HG02763 (cell line): ENCODE data around the gene MIEN1.
A peak's percentile ranks its signal among the peaks of the same experiment; 100 is the strongest.
"Not testable (repeated sequence)": the region's sequence is repeated elsewhere in the genome, so short reads cannot be mapped to it uniquely, and the experiment has no call there.

ENCODE experiments used
- ATAC-seq: cut with Tn5 transposase; IDR thresholded peaks from one replicate; pipeline ENCODE4 v1.9.1; 2021; ENCODE audit warnings: mild to moderate bottlenecking, moderate library complexity; ENCODE audit not compliant: unreplicated experiment

MIEN1 gene

GRCh38 chr17:39719563-39720355 is 10.6 kb downstream of the MIEN1 start:
- no peak for ATAC-seq

- ATAC-seq: no peak
Observed at GRCh38 chr17:39717660-39718059, 12.7 kb downstream of the MIEN1 start.

- no peak for ATAC-seq
Observed at GRCh38 chr17:39716879-39717536, 13.3 kb downstream of the MIEN1 start.

DNA sequence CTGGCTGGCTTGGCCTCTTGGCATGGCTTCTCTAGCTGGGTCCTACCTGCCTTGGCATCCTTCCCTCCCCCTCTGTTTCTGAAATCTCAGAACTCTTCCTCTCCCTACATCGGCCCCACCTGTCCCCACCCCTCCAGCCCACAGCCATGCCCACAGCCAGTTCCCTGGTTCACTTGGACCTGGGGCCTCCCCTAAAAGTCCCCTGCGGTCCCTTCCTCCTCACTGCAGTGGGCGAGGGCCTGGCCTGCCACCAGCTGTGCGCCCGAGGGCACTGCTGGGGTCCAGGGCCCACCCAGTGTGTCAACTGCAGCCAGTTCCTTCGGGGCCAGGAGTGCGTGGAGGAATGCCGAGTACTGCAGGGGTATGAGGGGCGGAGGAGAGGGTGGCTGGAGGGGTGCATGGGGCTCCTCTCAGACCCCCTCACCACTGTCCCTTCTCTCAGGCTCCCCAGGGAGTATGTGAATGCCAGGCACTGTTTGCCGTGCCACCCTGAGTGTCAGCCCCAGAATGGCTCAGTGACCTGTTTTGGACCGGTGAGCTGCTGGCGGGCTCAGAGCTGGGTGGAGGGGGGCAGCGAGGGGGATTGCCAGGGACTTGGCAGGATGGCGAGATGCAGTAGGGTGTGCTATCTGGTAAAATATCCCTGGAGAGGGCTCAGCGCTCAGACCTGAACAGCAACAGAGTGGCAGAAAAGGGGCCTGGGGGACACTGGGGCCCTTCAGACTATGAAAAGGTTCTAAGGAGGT is 14.1 kb downstream of the MIEN1 start:
- ATAC-seq: no peak

GRCh38 chr17:39715375-39716072 is 14.8 kb downstream of the MIEN1 start:
- ATAC-seq: no peak

DNA sequence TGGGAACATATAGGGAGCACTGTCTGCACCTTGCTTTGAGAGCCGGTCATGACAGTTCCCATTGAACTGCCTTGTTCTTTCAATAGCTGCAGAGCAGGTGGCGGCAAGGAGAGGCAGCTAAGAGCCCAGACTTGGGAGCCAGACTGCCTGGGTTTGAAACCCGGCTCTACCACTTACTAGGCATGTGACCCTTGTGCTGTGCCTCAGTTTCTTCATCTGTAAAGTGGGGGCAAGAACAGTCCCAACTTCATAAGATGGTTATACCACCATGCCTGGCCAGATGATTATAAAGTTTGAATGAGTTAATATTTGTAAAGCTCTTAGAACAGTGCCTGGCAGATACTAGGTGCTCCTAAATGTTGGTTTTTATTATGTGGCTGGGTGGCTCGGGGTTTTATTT is 16.1 kb downstream of the MIEN1 start:
- no peak for ATAC-seq

DNA sequence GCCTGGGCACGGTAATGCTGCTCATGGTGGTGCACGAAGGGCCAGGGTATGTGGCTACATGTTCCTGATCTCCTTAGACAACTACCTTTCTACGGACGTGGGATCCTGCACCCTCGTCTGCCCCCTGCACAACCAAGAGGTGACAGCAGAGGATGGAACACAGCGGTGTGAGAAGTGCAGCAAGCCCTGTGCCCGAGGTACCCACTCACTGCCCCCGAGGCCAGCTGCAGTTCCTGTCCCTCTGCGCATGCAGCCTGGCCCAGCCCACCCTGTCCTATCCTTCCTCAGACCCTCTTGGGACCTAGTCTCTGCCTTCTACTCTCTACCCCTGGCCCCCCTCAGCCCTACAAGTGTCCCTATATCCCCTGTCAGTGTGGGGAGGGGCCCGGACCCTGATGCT is 18.5 kb downstream of the MIEN1 start:
- no peak for ATAC-seq

DNA sequence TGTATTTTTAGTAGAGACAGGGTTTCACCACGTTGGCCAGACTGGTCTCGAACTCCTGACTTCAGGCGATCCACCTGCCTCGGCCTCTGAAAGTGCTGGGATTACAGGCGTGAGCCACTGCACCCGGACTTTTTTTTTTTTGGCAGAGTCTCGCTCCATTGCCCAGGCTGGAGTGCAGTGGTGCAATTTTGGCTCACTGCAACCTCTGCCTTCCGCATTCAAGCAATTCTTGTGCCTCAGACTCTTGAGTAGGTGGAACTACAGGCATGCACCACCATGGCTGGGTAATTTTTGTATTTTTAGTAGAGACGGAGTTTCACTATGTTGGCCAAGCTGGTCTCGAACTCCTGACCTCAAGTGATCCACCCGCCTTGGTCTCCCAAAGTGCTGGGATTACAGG is 19.3 kb downstream of the MIEN1 start:
- ATAC-seq: not testable (repeated sequence)

DNA sequence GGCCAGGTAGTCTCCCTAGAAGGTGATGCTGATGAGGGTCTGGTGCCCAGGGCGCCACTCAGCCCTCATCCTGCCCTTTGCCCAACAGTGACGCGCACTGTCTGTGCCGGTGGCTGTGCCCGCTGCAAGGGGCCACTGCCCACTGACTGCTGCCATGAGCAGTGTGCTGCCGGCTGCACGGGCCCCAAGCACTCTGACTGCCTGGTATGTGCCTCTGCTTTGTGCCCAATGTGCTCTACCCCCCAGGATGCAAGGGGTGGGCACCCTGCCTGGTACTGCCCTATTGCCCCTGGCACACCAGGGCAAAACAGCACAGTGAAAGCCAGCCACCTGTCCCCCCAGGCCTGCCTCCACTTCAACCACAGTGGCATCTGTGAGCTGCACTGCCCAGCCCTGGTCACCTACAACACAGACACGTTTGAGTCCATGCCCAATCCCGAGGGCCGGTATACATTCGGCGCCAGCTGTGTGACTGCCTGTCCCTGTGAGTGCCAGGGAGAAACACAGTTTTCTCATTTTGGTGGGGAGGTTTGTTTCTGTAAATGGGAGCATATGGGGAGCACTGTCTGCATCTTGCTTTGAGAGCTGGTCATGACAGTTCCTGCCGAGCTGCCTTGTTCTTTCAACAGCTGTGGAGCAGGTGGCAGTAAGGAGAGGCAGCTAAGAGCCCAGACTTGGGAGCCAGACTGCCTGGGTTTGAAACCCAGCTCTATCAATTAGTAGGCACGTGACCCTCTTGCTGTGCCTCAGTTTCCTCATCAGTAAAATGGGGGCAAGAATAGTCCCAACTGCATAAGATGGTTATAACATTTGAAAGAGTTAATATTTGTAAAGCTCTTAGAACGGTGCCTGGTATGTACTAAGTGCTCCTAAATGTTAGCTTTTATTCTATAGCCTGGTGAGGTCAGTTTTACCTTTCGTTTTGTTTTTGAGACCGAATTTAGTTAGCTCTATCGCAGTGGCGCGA is 20.1 kb downstream of the MIEN1 start:
- no peak for ATAC-seq

GRCh38 chr17:39709319-39709997 is 20.9 kb downstream of the MIEN1 start:
- no peak for ATAC-seq

GRCh38 chr17:39706921-39707337 is 23.4 kb downstream of the MIEN1 start:
- no peak for ATAC-seq

DNA sequence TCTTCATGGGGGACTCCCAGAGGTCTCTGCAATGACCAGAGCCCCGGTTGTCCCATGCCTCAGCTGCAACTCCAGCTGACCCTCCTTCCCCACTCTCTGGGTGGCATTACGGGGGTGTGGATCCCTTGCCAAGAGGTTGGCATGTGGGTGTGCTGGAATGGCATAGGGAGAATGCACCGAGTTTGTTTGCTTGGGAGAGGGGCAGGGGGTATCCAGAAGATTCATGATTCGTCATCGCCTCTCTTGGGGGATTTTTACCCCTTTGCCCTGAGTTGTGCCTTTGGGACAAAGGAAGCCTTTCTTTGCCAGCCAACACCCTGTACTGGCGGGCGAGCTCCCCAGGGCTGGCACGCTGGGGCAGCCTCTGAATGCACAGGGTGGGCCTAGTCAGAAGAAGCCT is 23.9 kb downstream of the MIEN1 start:
- ATAC-seq: no peak

DNA sequence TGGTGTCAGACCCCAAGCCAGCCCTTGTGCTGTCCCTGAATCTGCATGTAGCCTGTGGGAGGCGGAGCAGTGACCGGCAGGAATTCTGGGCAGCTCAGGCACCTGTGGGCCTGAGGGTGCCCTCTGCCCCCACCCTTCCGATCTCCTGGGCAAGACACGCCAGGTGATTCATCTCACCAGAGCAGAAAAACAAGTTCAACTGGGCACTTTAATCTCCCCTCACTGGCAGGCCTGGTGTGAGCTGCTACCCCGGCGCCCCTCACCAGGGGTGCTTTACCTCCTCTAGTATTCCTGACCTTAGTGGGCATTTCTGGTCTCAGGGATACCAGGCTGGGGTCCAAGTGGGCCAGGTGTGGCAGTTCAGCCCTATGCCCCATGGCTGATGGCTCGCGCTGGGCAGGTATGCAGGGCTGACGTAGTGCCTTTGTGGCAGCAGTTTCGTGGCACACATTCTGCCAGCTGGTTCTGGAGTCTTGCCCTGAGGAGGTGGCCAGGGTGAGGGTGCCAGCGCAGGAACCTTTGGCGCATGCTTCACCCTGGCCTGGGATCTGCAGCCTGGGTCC is 24.5 kb downstream of the MIEN1 start:
- ATAC-seq: no peak

GRCh38 chr17:39704821-39705551 is 25.3 kb downstream of the MIEN1 start:
- no peak for ATAC-seq

- no peak for ATAC-seq
Observed at GRCh38 chr17:39703913-39704312, 26.4 kb downstream of the MIEN1 start.

GRCh38 chr17:39702901-39703893 is 27.1 kb downstream of the MIEN1 start:
- ATAC-seq: peak; percentile 63

DNA sequence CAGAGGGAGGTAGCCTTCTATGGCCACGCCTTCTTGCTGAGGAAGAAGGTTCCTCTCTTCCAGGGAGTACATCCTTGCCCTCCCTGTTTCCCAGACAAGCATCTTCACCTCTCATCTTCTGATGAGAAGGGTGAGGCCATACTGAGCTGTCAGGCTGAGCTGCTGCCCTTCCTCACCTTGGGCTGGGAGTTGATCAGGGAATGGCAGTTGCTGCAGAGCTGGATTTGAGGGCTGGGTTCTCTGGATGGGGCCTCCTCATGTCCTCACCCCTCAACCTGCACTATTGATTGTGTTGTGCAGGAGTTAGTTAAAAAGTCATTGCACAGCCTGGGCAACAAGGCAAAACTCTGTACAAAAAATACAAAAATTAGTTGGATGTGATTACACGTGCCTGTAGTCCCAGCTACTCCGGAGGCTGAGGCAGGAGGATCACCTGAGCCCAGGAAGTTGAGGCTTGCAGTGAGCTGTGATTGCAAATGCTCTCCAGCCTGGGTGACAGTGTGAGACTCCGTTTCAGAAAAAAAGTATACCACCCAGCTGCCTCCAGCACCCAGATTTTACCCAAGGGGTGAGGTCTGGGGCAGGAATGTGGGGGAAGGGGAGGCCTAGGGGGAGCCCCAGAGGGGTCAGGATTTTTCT is 28.4 kb downstream of the MIEN1 start:
- ATAC-seq: no peak
